Glutamatergic neuron (in vitro differentiated cells): Measurements from ENCODE around the gene RDH8. TPM values are rescaled to one million over a fixed set of nuclear protein-coding genes. Genes with fewer than 3 reads are reported as not detected.

Source experiments
- DNase-seq: peaks from one replicate; pipeline ENCODE4 v3.0.0; 2022
- H3K27ac Mint-ChIP-seq: one replicate; pipeline ENCODE4 v1.8.0; 2020; ENCODE audit warnings: mild to moderate bottlenecking, mixed read lengths, inconsistent platforms; ENCODE audit not compliant: unreplicated experiment
- H3K27me3 Mint-ChIP-seq: one replicate; pipeline ENCODE4 v1.8.0; 2020; ENCODE audit warnings: mild to moderate bottlenecking, moderate library complexity, mixed read lengths, inconsistent platforms; ENCODE audit not compliant: unreplicated experiment
- H3K36me3 Mint-ChIP-seq: one replicate; pipeline ENCODE4 v1.8.0; 2020; ENCODE audit warnings: mild to moderate bottlenecking, mixed read lengths, inconsistent platforms; ENCODE audit not compliant: unreplicated experiment
- H3K4me1 Mint-ChIP-seq: one replicate; pipeline ENCODE4 v1.8.0; 2020; ENCODE audit warnings: mild to moderate bottlenecking, low read depth, mixed read lengths, inconsistent platforms; ENCODE audit not compliant: unreplicated experiment
- H3K4me3 Mint-ChIP-seq: one replicate; pipeline ENCODE4 v1.8.0; 2020; ENCODE audit warnings: mild to moderate bottlenecking, mixed read lengths, inconsistent platforms; ENCODE audit not compliant: unreplicated experiment
- H3K9me3 Mint-ChIP-seq: one replicate; pipeline ENCODE4 v1.8.0; 2020; ENCODE audit warnings: mild to moderate bottlenecking, moderate library complexity, mixed read lengths, inconsistent platforms; ENCODE audit not compliant: unreplicated experiment
- CTCF ChIP-seq: fragments of 200-600 bp; sonication (generic); IDR thresholded peaks from one replicate; pipeline ENCODE4 v1.5.0; 2021; ENCODE audit not compliant: partially characterized antibody, unreplicated experiment
- total RNA-seq: library from RNA; stranded (reverse); fragmentation: NEBNext Ultra II Directional; extraction: Animal tissue kit (Norgen Biotek cat#: 25700); gene quantifications from one replicate; pipeline ENCODE4 v1.2.1, GENCODE V29; 2021; ENCODE audit not compliant: unreplicated experiment

Gene RDH8
- total RNA-seq, 1 donor from 2014 or later: not detected

GRCh38 chr19:10013834-10014618 is 743 bp downstream of the RDH8 start:
- Mint-ChIP-seq H3K27ac (no peak overlapping the region), H3K36me3 (peaks cover 5% of the 10 kb centered on the region), H3K4me3 (no peak overlapping the region), H3K4me1 (peaks cover 4% of the 10 kb centered on the region), H3K27me3 (peaks cover 25% of the 10 kb centered on the region), H3K9me3 (peaks cover 10% of the 10 kb centered on the region)
- no peak for DNase-seq
- TF ChIP-seq CTCF: no peak

GRCh38 chr19:10018263-10018662 is 5.0 kb downstream of the RDH8 start:
- no peak for DNase-seq
- Mint-ChIP-seq H3K9me3 (no peaks in the 10 kb centered on the region), H3K27me3 (peaks cover 8% of the 10 kb centered on the region), H3K27ac (no peak overlapping the region), H3K36me3 (no peaks in the 10 kb centered on the region), H3K4me3 (no peak overlapping the region), H3K4me1 (no peaks in the 10 kb centered on the region)
- no peak for TF ChIP-seq CTCF

GRCh38 chr19:10018786-10019185 is 5.5 kb downstream of the RDH8 start:
- no peaks in the 10 kb centered on the region for H3K9me3 Mint-ChIP-seq
- H3K4me1 Mint-ChIP-seq: no peaks in the 10 kb centered on the region
- peaks cover 8% of the 10 kb centered on the region for H3K27me3 Mint-ChIP-seq
- no peak for DNase-seq
- H3K36me3 Mint-ChIP-seq: no peaks in the 10 kb centered on the region
- no peak for TF ChIP-seq CTCF
- no peak overlapping the region for H3K27ac Mint-ChIP-seq
- H3K4me3 Mint-ChIP-seq: no peak overlapping the region

DNA sequence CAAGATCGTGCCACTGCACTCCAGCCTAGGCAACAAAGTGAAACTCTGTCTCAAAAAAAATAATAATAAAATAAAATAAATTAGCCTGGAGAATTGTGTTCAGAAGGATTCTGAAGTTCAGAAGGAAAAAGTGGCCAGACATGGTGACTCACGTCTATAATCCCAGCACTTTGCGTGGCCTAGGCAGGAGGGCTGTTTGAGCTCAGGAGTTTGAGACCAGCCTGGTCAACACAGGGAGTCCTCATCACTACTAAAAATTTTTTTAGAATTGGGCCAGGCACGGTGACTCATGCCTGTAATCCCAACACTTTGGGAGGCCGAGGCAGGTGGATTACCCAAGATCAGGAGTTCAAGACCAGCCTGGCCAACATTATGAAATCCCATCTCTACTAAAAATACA is 6.0 kb downstream of the RDH8 start:
- no peak for TF ChIP-seq CTCF
- Mint-ChIP-seq H3K27ac (no peak overlapping the region), H3K27me3 (peaks cover 6% of the 10 kb centered on the region), H3K36me3 (no peaks in the 10 kb centered on the region), H3K4me3 (no peak overlapping the region), H3K9me3 (no peaks in the 10 kb centered on the region), H3K4me1 (no peaks in the 10 kb centered on the region)
- no peak for DNase-seq

GRCh38 chr19:10020851-10021250 is 7.6 kb downstream of the RDH8 start:
- Mint-ChIP-seq H3K27ac (no peak overlapping the region), H3K27me3 (peaks cover 6% of the 10 kb centered on the region), H3K4me3 (no peak overlapping the region), H3K36me3 (no peaks in the 10 kb centered on the region), H3K9me3 (no peaks in the 10 kb centered on the region), H3K4me1 (no peaks in the 10 kb centered on the region)
- no peak for DNase-seq
- no peak for TF ChIP-seq CTCF
